Left lung (tissue), 14 donors: Measurements from ENCODE around the gene PEX12. TPM values are rescaled to one million over a fixed set of nuclear protein-coding genes. Genes with fewer than 3 reads are reported as not detected.

ENCODE experiments used
- ATAC-seq: fragments of 200-7000 bp; cut with Tn5 transposase; one replicate; pipeline ENCODE4 v1.9.1; 2020; ENCODE audit warnings: moderate library complexity
- DNase-seq, 4 donors: peaks; one replicate each; pipeline ENCODE4 v3.0.0-alpha.2; 2013 to 2020
- H3K27ac ChIP-seq, 2 donors: fragments of 200-600 bp; sonication (generic) in 1 of 2; one replicate each; pipeline versions ENCODE4 v1.5.0 to v1.8.0; 2020 to 2021
- H3K27me3 ChIP-seq, 2 donors: fragments of 200-600 bp; sonication (generic) in 1 of 2; one replicate each; pipeline versions ENCODE4 v1.5.0 to v1.8.0; 2020 to 2021
- H3K36me3 ChIP-seq, 2 donors: fragments of 200-600 bp; sonication (generic) in 1 of 2; one replicate each; pipeline versions ENCODE4 v1.5.0 to v1.8.0; 2020 to 2021
- H3K4me1 ChIP-seq, 2 donors: fragments of 200-600 bp; one replicate each; pipeline ENCODE4 v1.8.0; 2021
- H3K4me3 ChIP-seq, 2 donors: fragments of 200-600 bp; sonication (generic) in 1 of 2; one replicate each; pipeline versions ENCODE4 v1.5.0 to v1.8.0; 2020 to 2021; ENCODE audit warnings: mild to moderate bottlenecking in 1 of 2
- H3K9me3 ChIP-seq, 2 donors: fragments of 200-600 bp; sonication (generic) in 1 of 2; one replicate each; pipeline versions ENCODE4 v1.5.0 to v1.8.0; 2020 to 2021
- CTCF ChIP-seq, 2 donors: fragments of 200-600 bp; sonication (generic) in 1 of 2; IDR thresholded peaks; one replicate each; pipeline versions ENCODE4 v1.5.0 to v1.8.0; 2021; ENCODE audit warnings: antibody characterized with exemption in 2 of 2
- intact Hi-C, 2 donors: fragments of 100-400 bp; cut with DNase I; formaldehyde crosslinking; loops; one replicate each; pipeline versions ENCODE4 v1.11.2 to v1.14.2; 2022
- long read RNA-seq, 12 donors: library from polyadenylated mRNA in 2 of 12; unstranded in 2 of 12; transcript quantifications; one replicate each; pipeline ENCODE4 v2.0.0 and lab custom pipeline, GENCODE V29; 2019 to 2026
- polyA plus RNA-seq, 6 donors: library from polyadenylated mRNA; unstranded; fragments of 120-200 nt; gene quantifications; one replicate each; pipeline ENCODE4 v1.2.1, GENCODE V29; 2013; ENCODE audit not compliant: insufficient read length in 6 of 6
- total RNA-seq, 2 donors: library from RNA; stranded (reverse); fragmentation: NEBNext Ultra II Directional; extraction: Animal tissue kit (Norgen Biotek cat#: 25700); gene quantifications; one replicate each; pipeline ENCODE4 v1.2.1, GENCODE V29; 2021
- donor health status: DM: no; HTN: yes; CAD: no.
- donor health status: DM: no; HTN: no; CAD: no.

PEX12 gene
- total RNA-seq (1 to 10 TPM; 5.9 to 6.4 TPM), polyA plus RNA-seq (10 to 100 TPM in 3 of 6 donors, 1 to 10 TPM in 3; 8.6 to 10.6 (median 9.8) TPM)
- long read RNA-seq, donor 1, partial matches to known transcripts, result 0 of 3 reads
- long read RNA-seq, donor 1, other reads (novel, unspliced or antisense), result 0 of 3 reads
- long read RNA-seq, donor 2, transcript PEX12-201 (3 exons, 2,675 nt), result major isoform, 5 of 5 reads
- long read RNA-seq, donor 2, partial matches to known transcripts, result 0 of 5 reads
- long read RNA-seq, donor 2, other reads (novel, unspliced or antisense), result 0 of 5 reads
- long read RNA-seq, donor 3, partial matches to known transcripts, result 0 of 2 reads
- long read RNA-seq, donor 3, other reads (novel, unspliced or antisense), result 0 of 2 reads
- long read RNA-seq, donor 4, partial matches to known transcripts, result 0 of 2 reads
- long read RNA-seq, donor 4, other reads (novel, unspliced or antisense), result 0 of 2 reads
- long read RNA-seq, donor 5, partial matches to known transcripts, result 0 of 2 reads
- long read RNA-seq, donor 5, other reads (novel, unspliced or antisense), result 0 of 2 reads
- long read RNA-seq, donor 6, partial matches to known transcripts, result 0 of 3 reads
- long read RNA-seq, donor 6, other reads (novel, unspliced or antisense), result 0 of 3 reads
- long read RNA-seq, donor 7, partial matches to known transcripts, result 8 of 10 reads
- long read RNA-seq, donor 7, other reads (novel, unspliced or antisense), result 0 of 10 reads
- long read RNA-seq, donor 8, partial matches to known transcripts, result 0 of 1 reads
- long read RNA-seq, donor 8, other reads (novel, unspliced or antisense), result 0 of 1 reads
- long read RNA-seq, donor 9, result 0 reads
- long read RNA-seq, donor 10, partial matches to known transcripts, result 0 of 1 reads
- long read RNA-seq, donor 10, other reads (novel, unspliced or antisense), result 1 of 1 reads
- long read RNA-seq, donor 11, result 0 reads
- long read RNA-seq, donor 12, partial matches to known transcripts, result 0 of 1 reads
- long read RNA-seq, donor 12, other reads (novel, unspliced or antisense), result 0 of 1 reads

- no peaks in the 10 kb centered on the region for H3K9me3 ChIP-seq
- peaks cover 3 to 28% of the 10 kb centered on the region in 2 donors for H3K36me3 ChIP-seq
- H3K27me3 ChIP-seq, result no peaks in the 10 kb centered on the region
- DNase-seq (peak; percentile 87 to 95 (median 92)), ATAC-seq (peak; percentile 98)
- H3K27ac ChIP-seq, result peak within 1 kb of the TSS; percentile 89 to 92
- H3K4me1 ChIP-seq, result peaks cover 7 to 25% of the 10 kb centered on the region in 2 donors
- H3K4me3 ChIP-seq, result peak within 1 kb of the TSS; percentile 65 to 74
- intact Hi-C loops, result no loop called here
- no peak for TF ChIP-seq CTCF (IDR thresholded peaks at IDR 0.05)
Measured at GRCh38 chr17:35578197-35578928, at the start of gene PEX12. PEX12 (minus strand) TSS chr17:35578571; CDS start chr17:35578021, 550 bp downstream.

- DNase-seq, result peak in 1 of 4 donors; percentile 35
- Histone ChIP-seq H3K27me3 (no peaks in the 10 kb centered on the region), H3K27ac (no peak overlapping the region), H3K4me3 (no peak overlapping the region), H3K9me3 (no peaks in the 10 kb centered on the region), H3K4me1 (no peaks in the 10 kb centered on the region), H3K36me3 (peaks cover 0 to 81% of the 10 kb centered on the region in 2 donors)
- ATAC-seq, result peak; percentile 90
- TF ChIP-seq CTCF (IDR thresholded peaks at IDR 0.05), result no peak
- intact Hi-C loops, result no loop called here
Measured at GRCh38 chr17:35627417-35627816, 49.0 kb upstream of the PEX12 start.

GRCh38 chr17:35621768-35622167 is 43.4 kb upstream of the PEX12 start:
- H3K27me3 ChIP-seq, result no peaks in the 10 kb centered on the region
- no peak overlapping the region for H3K27ac ChIP-seq
- H3K36me3 ChIP-seq, result peaks cover 0 to 39% of the 10 kb centered on the region in 2 donors
- no peak for DNase-seq
- H3K4me3 ChIP-seq, result no peak overlapping the region
- ATAC-seq, result no peak
- peaks cover 0 to 6% of the 10 kb centered on the region in 2 donors for H3K4me1 ChIP-seq
- intact Hi-C loops, result no loop called here
- H3K9me3 ChIP-seq, result no peaks in the 10 kb centered on the region
- TF ChIP-seq CTCF (IDR thresholded peaks at IDR 0.05), result no peak

GRCh38 chr17:35618628-35619027 is 40.3 kb upstream of the PEX12 start:
- Histone ChIP-seq H3K4me1 (peaks cover 0 to 6% of the 10 kb centered on the region in 2 donors), H3K4me3 (no peak overlapping the region), H3K9me3 (no peaks in the 10 kb centered on the region), H3K36me3 (peaks cover 0 to 18% of the 10 kb centered on the region in 2 donors), H3K27ac (no peak overlapping the region), H3K27me3 (no peaks in the 10 kb centered on the region)
- no peak for TF ChIP-seq CTCF (IDR thresholded peaks at IDR 0.05)
- DNase-seq (no peak), ATAC-seq (no peak)
- intact Hi-C loops, result loop anchor here in 1 of 2 donors (5.0 kb wide), 1 partner anchor 129 kb away; no protein-coding TSS in a partner anchor
